BE2C (cell line): ENCODE data around the gene NPAS3.

ENCODE experiments used
- DNase-seq: peaks from one replicate; pipeline ENCODE4 v3.0.0-alpha.2; 2020
- H3K27me3 ChIP-seq: fragments of 250-450 bp; sonication (Bioruptor Pico); 2 replicates; pipeline ENCODE4 v1.5.1; 2020; ENCODE audit warnings: mild to moderate bottlenecking
- H3K36me3 ChIP-seq: fragments of 250-450 bp; sonication (Bioruptor Pico); 2 replicates; pipeline ENCODE4 v1.5.1; 2020; ENCODE audit warnings: mild to moderate bottlenecking
- H3K4me1 ChIP-seq: fragments of 250-450 bp; sonication (Bioruptor Pico); 2 replicates; pipeline ENCODE4 v1.5.1; 2020
- H3K4me3 ChIP-seq: 2 replicates; pipeline ENCODE4 v1.5.1; 2011; ENCODE audit warnings: low read depth, low read length
- H3K9me3 ChIP-seq: fragments of 250-450 bp; sonication (Bioruptor Pico); 2 replicates; pipeline ENCODE4 v1.5.1; 2020
- TF ChIP-seq, protein P1 (sequence below): IDR thresholded peaks from 2 replicates; pipeline ENCODE4 v1.5.1; 2012; ENCODE audit warnings: mild to moderate bottlenecking, low read depth, low read length

NPAS3 gene

DNA sequence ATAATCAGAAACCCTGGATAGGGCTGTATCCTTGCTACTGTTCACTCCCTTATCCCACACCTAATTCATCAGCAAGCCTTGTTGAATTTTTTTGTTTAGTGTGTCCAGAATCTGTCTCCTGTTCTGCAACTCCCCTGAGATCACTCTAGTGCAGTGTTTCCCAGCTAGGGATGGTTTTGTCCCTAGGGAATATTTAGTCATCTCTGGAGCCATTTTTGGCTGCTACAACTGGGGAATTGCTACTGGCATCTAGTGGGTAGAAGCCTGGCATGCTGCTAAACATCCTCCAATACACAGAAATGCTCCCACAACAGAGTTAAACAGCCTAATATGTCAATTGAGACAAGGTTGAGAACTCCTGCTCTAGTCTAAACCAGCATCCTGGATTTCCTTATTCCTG lies 248.0 kb downstream of the NPAS3 start:
- H3K27me3 ChIP-seq, result peaks cover 30% of the 10 kb centered on the region
- TF ChIP-seq, protein P1, sequence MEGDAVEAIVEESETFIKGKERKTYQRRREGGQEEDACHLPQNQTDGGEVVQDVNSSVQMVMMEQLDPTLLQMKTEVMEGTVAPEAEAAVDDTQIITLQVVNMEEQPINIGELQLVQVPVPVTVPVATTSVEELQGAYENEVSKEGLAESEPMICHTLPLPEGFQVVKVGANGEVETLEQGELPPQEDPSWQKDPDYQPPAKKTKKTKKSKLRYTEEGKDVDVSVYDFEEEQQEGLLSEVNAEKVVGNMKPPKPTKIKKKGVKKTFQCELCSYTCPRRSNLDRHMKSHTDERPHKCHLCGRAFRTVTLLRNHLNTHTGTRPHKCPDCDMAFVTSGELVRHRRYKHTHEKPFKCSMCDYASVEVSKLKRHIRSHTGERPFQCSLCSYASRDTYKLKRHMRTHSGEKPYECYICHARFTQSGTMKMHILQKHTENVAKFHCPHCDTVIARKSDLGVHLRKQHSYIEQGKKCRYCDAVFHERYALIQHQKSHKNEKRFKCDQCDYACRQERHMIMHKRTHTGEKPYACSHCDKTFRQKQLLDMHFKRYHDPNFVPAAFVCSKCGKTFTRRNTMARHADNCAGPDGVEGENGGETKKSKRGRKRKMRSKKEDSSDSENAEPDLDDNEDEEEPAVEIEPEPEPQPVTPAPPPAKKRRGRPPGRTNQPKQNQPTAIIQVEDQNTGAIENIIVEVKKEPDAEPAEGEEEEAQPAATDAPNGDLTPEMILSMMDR, result no peak
- no peak for DNase-seq

DNA sequence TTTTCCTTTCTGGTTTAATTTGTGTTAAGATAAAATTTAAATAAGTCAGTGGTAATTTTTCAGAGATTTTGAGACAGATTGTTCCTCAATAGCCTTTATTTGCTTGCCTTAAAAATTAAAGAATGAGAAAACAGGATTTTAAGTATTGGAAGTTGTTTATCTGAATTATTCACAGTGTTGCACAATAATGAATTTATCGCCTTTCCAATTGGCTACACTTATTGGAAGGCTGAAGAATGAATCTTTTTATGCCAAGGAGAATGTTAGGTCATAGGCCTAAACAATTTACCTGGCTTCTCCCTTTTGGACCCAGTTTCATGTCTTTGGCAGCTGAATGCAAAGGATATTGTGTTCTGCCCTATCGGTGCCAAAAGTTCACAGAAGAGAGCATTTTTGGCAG lies 250.2 kb downstream of the NPAS3 start:
- TF ChIP-seq, protein P1, result no peak
- no peak for DNase-seq
- no peaks in the 10 kb centered on the region for H3K36me3 ChIP-seq
- no peaks in the 10 kb centered on the region for H3K9me3 ChIP-seq
- no peaks in the 10 kb centered on the region for H3K4me1 ChIP-seq
- H3K27me3 ChIP-seq, result peaks cover 43% of the 10 kb centered on the region
- H3K4me3 ChIP-seq, result no peak overlapping the region

More for the DNA sequence above, 248.0 kb downstream of the NPAS3 start:
- Histone ChIP-seq H3K36me3 (no peaks in the 10 kb centered on the region), H3K4me1 (no peaks in the 10 kb centered on the region), H3K9me3 (no peaks in the 10 kb centered on the region), H3K4me3 (no peak overlapping the region)

DNA sequence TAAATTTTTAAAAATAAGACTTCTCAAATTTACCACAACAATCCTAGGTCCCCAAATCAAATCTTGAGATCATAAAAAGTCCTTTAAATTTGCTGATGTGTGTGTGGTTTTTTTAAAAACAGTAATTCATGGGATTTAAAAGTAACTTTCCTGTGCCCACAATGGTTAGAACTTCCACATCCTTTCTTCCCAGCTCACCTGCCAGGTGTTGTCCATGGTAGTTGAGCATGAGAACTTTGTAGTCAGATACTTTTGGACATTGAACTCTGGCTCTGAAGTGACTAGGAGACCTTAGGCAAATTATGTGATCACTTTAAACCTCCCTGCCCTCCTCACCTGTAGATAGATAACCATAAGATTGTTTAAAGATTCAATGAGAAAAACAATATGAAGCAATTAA lies 253.2 kb downstream of the NPAS3 start:
- H3K36me3 ChIP-seq, result no peaks in the 10 kb centered on the region
- peaks cover 49% of the 10 kb centered on the region for H3K27me3 ChIP-seq
- DNase-seq, result no peak
- TF ChIP-seq, protein P1, result no peak
- H3K4me3 ChIP-seq, result no peak overlapping the region
- no peaks in the 10 kb centered on the region for H3K9me3 ChIP-seq
- H3K4me1 ChIP-seq, result no peaks in the 10 kb centered on the region

DNA sequence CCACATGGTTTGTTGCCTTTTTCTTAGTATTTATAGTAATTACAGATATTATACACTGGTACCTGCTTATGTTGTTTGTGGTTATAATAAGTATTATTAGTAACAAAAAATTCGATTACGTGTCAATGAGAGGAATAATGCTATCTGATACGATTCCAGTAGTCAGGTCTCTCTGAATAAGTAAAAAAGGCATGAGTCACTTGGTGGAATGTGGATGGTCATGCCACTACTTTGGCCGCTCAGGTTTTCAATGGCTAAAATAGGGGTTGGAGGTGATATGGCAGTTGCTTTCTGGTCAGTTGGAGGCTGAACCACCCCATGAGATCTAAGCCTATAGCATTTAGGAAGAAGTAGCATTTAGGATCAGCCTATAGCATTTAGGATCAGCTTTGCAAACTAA lies 255.9 kb downstream of the NPAS3 start:
- peaks cover 45% of the 10 kb centered on the region for H3K27me3 ChIP-seq
- no peak for DNase-seq
- H3K9me3 ChIP-seq, result no peaks in the 10 kb centered on the region; the same call in 1 of the 2 replicates
- H3K36me3 ChIP-seq, result no peaks in the 10 kb centered on the region
- TF ChIP-seq, protein P1, result no peak
- no peak overlapping the region for H3K4me3 ChIP-seq
- H3K4me1 ChIP-seq, result no peaks in the 10 kb centered on the region

DNA sequence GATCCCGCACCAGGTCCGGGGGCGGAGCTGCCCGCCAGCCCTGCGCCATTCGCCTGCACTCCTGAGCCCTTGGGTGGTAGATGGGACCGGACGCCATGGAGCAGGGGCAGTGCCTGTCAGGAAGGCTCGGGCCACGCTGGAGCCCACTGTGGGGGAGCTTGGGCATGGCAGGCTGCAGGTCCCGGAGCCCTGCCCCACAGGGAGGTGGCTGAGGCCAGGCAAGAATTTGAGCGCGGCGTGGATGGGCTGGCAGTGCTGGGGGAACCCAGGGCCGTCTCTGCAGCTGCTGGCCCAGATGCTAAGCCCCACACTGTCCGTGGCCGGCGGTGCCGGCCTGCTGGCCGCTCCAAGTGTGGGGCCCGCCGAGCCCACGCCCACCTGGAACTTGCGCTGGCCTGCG lies 260.0 kb downstream of the NPAS3 start:
- Histone ChIP-seq H3K4me3 (no peak overlapping the region), H3K9me3 (no peaks in the 10 kb centered on the region; the same call in 1 of the 2 replicates), H3K4me1 (no peaks in the 10 kb centered on the region), H3K27me3 (peaks cover 19% of the 10 kb centered on the region), H3K36me3 (no peaks in the 10 kb centered on the region)
- DNase-seq, result no peak
- TF ChIP-seq, protein P1, result no peak

DNA sequence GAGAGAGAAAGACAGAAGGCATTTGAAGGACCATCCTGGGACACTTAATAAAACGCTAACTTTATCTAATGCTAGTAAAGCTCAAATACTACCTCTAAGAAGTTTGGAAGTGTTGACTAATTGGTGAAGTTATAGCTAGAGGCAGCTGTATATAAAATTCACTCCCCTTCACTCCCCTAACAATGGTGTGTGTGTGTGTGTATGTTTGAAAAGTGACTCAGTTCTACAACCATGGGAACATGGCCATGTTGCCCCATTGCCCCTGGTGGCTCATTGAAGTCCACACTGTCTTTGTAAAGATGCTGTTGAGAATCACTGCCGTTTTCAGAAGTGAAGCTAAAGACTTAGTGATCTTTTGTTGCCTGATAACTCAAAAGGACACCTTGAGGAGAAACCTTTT lies 262.4 kb downstream of the NPAS3 start:
- H3K4me1 ChIP-seq, result no peaks in the 10 kb centered on the region
- TF ChIP-seq, protein P1, result no peak
- peaks cover 20% of the 10 kb centered on the region for H3K27me3 ChIP-seq
- H3K36me3 ChIP-seq, result no peaks in the 10 kb centered on the region
- no peak overlapping the region for H3K4me3 ChIP-seq
- no peaks in the 10 kb centered on the region; the same call in 1 of the 2 replicates for H3K9me3 ChIP-seq
- no peak for DNase-seq
